ENCODE data around the gene HOXD13.

HOXD13 gene

DNA sequence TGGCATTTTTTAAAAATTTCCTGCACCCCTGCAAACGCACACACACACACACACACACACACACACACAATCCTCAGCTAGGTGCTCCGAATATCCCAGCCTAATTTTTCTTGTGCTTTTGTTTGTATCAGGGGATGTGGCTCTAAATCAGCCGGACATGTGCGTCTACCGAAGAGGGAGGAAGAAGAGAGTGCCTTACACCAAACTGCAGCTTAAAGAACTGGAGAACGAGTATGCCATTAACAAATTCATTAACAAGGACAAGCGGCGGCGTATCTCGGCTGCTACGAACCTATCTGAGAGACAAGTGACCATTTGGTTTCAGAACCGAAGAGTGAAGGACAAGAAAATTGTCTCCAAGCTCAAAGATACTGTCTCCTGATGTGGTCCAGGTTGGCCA lies 1.8 kb downstream of the HOXD13 start:
- no peak for DNase-seq (ENCODE audit: low spot score)

DNA sequence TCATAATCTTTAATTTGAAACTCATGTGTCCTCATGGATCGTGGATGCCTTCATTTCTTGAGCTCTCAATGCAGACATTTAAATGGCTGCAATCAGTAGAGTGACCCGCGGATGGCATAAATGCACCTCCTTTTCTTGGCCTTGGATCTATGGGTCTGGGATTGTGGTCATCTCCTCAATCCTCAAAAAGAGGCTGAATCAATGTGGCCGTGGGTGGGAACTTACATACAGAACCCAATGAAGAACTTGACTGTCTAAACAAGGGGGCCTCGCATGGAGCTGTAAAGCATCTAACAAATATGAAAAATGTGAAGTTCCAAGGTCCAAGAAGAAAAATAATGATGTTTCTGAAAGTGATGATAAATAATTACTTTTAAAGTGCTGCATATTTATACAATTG lies 2.9 kb downstream of the HOXD13 start:
- no peak for DNase-seq (ENCODE audit: low spot score)

DNA sequence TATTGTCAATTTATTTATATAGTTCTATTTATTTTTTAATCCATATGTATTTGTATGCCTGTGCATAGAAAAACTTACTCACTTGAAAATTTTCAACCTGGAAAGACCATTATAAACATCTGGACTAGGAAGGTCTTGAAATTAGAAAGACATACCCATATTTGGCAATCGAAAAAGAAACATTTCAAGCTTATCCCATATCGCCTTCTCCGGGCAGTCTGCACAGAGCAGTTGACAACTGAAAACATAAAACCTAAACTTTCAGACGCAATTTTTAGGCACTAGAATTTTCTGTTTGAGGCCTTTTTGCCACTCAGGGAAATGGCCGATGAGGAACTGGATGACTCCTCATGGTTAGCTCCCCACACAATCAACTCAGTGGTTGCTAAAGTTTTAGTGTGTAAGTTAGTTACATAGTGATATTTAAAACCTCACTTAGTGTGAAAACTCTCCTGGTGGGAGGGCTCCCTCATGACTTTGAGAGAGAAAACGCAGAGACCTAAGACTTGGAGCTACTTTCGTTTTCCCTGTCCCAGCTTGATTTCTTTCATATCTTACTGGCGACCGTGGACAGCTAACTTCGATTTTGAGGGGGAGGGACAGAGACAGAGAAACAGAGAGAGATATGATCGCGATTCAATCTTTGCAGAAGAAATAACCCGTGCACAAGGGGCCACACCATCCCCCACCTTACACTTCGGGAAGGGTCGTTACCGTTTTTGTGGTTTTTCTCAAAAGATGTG lies 3.9 kb downstream of the HOXD13 start:
- DNase-seq (ENCODE audit: low spot score), result no peak

DNA sequence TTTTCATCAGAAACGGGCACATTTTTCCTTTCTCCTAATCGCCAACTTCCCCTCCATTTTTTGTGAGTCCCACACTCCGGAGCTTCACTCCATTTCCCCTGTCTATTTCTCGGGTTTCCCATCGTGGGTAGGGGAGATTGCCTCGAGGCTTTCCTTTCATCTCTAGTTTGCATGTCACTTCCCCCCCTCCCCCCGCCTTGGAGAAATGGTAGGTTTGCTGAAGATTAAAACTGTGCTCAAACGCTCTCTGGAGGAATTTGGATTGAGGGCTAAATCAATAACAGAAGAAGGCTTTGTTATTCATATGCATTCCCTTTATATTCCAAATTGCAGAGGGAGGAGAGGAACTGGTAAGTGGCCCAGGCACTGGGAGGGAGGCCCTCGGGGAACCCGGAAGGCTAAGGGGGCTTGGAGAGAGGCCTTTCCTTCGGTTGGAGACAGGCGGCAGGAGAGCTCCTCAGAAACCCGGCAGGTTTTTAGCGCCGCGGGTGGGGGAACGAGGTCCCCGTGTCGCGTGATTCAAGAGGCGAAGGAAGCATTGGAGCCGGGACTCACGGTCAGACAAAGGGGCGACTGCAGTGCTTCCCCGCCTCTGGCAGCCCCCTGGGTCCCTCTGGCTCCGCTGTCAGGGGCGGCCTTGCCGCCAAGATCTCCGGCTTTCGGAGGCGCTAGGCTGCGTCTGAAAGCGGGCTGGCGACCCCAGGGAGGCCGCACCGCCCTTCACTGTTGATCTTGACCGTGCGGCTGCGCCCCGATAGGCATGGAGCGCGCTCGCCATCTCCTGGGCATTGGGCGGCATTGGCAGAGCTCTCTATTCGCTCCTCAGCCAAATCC lies 4.7 kb downstream of the HOXD13 start:
- DNase-seq (ENCODE audit: low spot score), result no peak

DNA sequence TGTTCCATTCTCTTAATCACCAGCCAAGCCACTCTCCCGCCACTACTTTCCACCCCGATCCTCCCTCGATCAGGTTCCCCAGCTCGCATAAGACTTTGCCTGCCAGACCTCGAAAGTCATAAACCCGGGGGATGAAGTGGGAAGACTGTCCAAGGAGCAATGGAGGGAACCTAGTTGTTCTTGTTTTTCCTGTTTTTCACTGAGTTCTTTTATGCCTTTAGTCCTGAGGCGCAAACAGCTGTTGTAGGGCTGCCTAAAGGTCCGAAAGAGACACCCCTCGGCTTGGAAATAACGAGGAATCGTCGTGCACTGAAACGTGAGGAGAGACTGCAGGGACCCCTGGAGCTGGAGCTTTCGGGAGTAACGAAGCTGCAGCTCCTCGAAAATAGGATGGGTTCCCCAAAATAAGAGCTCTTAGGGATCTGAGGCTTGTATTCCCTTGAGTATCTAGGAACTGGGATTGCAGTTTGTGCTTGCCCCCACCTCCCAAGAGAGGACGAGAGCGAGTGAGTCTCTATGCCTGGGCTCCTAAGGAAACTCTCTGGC lies 5.4 kb downstream of the HOXD13 start:
- DNase-seq (ENCODE audit: low spot score), result no peak

DNA sequence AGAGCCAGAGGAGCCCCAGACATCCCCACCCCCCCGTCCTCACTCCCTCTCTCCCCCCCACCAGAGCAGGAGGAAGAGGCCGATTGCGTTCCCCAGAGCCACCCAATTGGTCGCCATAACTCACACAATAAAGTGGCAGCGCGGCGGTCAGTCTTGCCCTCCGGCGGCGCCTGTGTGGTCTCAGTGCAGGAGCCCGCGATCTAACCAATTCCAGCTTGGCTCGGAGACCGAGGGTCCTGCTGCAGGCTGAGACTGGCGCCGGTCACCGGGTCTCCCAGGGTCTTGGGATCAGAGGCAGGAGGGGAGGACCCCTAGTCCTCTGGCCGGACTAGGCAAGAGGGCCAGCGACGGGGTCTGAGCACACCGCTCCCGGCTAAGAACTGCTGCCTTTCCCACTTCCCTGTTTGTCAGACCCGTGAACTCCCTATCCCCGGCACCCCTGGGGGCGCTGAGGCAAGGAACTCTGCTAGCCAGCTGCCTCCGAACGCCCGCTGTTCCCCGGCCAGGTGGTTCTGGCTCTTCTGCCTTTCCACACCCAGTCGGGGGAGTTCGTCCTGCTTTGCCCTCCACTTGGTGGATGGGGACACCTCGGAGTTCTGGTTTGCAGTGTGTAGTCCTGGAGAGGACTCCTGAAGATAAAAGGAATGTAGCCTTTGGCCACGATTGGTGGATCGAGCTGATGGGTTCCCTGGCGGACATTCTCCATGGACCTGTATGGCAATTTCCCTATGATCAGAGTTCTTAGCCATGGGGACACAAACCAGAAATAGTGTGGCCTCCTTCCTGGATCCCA lies 6.0 kb downstream of the HOXD13 start:
- no peak for DNase-seq (ENCODE audit: low spot score)

DNA sequence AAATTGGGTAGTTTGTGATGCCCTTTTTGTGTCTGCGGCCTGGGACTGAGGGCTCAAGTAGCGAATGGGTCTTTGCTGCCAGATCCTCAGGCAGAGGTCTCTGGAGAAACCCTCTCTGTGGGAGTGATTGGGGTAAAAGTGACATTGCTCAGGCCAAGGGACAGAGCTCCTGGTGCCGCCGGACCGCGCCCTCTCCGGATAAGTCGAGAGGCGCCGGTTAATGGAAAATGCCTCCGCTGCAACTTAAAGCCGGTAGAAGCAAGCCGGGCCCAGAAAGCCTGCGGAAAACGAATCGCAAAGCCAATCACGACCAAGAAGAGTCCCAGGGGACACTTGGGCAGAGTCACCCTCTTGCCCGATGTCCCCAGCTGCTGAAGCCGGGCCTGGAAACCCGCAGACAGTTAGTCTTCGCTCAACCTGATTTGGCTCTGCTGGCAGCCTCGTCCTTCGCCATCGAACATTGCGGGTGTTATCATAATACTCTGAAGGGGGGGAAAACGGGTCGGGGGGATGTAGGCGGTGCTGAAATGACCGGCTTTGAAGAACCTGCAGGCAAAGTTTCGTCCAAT lies 6.7 kb downstream of the HOXD13 start:
- DNase-seq (ENCODE audit: low spot score), result no peak

DNA sequence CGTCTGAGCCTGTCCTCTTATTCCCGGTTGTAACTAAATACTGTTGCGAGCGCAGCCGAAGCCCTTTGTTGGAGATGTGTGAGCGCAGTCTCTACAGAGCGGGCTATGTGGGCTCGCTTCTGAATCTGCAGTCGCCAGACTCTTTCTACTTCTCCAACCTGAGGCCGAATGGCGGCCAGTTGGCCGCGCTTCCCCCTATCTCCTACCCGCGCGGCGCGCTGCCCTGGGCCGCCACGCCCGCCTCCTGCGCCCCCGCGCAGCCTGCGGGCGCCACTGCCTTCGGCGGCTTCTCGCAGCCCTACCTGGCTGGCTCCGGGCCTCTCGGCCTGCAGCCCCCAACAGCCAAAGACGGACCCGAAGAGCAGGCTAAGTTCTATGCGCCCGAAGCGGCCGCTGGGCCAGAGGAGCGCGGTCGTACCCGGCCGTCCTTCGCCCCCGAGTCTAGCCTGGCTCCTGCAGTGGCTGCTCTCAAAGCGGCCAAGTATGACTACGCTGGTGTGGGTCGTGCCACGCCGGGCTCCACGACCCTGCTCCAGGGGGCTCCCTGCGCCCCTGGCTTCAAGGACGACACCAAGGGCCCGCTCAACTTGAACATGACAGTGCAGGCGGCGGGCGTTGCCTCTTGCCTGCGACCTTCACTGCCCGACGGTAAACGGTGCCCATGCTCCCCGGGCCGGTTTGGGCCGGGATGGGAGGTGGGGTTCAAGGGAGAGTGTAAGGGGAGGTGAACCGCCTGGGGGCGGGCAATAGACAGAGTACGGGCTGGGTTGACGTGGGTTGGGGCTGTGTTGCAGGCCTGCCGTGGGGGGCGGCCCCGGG lies 7.4 kb downstream of the HOXD13 start, which contains the start of gene HOXD12:
Gene HOXD12 (plus strand): TSS at position 68 of the 819 bp plus-strand sequence. CDS start 7 bp downstream, at position 75.
- DNase-seq (ENCODE audit: low spot score), result no peak

DNA sequence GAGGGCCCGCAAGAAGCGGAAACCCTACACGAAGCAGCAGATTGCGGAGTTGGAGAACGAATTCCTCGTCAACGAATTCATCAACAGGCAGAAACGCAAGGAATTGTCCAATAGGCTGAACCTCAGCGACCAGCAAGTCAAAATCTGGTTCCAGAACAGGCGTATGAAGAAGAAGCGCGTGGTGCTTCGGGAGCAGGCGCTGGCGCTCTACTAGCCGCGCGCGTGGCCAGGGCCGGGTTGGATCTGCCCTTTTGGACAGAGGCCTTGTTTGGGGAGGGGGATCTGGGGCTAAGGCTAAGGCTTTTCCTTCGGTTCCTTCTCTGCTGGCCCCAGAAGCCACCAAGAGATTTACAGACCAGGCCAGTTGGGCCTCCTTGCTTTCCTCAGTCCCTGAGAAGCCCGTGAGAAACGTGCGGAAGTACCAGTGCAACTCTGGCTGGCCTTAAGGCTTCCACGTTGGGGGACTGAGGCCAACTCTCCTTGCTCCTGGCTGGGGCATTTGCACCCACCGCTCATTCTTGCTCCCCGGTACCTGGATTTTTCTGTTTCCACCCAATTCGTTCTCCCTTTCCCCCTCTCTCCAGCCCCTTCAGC lies 8.1 kb downstream of the HOXD13 start:
- DNase-seq (ENCODE audit: low spot score), result no peak

DNA sequence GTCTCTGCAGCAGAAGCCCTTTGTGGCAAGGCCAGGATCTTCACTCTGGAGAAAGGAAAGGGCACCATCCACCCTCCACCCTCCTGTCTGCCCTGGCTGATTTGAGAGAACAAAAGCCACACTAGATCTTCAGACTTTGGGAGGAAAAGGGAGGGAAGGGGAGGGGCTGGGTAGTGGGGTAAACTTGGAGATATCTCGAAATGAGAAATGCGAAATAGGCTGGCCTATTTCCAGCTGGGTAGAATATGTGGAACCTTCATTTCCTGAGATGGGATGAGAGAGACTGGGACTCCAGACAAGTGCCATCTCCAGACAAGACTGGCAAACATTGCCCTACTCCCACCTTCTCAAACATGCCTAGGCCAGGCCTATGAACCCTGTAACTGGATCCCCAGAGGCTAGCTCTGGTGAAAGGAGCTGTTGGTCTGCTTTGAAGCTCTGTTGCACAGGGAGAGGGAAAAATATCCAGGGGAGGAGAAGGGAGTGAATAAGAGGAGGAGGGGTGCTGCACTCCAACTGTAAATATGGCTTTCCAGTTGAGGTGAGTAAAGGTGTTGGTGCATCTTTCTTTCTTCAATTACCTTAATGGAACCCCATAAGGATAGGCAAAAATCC lies 8.8 kb downstream of the HOXD13 start:
- no peak for DNase-seq (ENCODE audit: low spot score)

DNA sequence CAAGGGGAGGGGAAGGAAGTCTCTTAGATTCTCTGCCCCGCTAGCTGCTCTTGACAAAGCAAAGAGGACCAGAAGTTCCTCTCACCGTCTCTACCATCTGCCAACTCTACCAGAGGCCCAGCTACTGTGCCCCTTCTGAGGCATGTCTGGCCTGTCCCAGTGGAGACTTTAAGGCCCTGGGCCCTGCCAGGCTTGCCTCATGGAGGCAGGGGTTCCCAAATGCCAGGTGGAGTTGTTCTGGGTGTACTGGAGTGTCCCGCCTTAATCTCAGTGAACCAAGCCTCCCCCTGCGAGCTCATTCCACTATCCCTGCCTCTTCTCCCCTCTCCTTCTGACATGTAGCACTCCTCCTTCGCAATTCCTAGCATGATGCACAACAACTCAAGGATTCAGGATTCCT lies 9.3 kb downstream of the HOXD13 start:
- DNase-seq (ENCODE audit: low spot score), result no peak

DNA sequence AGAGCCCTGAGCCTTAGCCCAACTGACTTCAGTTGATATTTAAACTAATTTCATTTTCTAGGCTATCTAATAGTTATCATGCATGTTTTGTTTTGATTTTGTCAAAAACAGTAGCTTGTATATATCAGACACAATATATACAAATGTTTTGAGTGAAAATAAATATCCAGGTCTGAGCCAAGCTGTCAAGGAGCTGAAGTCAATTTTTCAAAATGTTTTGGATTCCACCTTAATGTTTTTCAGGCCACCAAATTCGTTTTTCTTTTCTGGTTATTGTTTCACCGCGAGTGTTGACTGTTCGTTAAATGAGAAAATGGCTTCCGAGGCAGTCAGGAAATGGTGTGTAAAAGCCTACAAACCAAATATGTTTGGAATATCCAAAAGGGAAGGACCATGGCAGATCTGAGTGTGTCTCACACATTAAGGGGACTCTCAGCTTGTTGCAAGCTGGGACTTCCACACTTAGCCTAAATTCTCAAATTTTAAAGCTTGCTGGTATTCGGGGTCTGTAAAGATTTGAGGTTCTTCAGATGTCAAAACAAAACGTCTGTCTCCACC lies 9.9 kb downstream of the HOXD13 start:
- DNase-seq (ENCODE audit: low spot score), result no peak

DNA sequence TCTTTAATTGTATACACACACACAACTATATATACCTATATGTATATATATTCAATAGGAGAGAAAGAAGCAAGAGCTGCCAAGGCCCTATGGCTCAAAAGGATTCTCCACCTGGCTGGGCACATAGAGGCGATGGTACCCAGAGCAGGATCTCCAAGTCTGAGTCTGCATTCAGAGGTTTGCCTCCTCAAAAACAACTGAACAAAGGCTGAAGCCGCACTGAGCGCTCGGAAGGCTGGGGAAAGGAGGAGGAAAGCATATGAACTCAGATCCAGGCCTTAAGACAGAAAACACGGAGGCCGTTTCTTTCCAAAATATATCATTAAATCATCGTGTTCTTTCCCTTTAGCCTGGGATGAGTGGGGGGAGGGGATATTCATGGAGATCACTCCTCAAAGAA lies 10.7 kb downstream of the HOXD13 start:
- no peak for DNase-seq (ENCODE audit: low spot score)

DNA sequence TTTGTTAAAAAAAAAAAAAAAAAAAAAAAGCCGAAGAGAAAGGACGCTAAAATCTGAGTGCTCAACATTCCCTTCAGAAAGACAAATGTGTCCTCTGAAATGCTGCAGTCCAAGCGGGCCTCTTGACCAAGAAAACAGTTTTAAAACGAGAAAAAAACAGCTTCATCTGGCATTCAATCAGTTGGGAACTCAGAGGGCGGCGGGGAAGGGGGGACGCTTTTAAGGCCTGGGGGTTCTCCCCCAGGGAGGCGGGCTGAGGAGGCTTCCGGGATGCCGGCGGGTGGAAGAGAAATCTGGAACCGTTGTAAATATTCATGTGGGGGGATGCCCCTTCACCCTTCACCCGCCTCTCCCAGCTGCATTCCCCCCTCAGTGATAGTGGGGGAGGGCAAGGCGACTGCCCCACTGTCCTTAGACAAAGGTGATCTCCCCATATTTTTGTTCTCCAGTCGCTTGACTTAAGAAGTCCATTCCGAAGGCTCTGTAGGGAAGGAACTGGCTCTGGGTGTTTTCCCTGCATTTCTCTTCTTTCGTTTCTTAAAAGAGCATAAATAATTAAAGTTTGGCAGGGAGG lies 11.3 kb downstream of the HOXD13 start:
- no peak for DNase-seq (ENCODE audit: low spot score)

DNA sequence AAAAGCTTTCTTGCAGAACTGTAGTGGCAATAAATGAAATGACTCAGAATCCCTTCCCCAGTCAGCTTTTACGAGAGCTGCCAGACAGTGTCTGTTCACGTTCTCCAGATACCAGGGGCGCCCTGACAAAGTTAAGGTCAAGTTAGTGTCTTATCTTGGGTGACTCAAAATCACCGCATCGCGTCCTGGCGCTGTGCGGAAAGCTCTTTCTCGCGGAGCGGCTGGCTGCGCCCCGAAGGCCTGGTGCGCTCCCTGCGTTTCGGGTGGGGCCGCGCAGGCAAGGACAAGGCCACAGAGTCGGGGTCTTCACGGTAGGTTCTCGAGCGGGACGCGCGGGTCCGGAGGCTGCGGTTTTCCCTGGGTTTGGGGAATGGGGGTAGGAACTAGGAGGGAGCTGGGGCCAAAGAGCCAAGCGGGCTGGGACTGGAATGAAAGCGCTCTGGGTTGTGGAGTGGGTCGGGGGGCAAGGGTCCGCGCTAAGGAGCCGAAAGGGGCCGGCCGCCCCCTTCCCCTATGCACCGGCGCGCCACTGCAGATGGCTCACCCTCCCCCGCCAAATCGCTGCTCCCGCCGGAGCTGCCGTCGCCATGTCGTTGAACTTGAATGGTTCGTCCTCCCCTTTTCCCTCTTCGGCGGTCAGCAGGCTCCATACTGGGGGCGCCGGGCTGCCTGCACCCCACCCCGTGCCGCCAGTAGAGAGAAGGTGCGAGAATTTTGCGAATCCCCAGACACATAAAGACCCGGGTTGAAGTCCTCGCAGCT lies 12.0 kb downstream of the HOXD13 start:
- no peak for DNase-seq (ENCODE audit: low spot score)

DNA sequence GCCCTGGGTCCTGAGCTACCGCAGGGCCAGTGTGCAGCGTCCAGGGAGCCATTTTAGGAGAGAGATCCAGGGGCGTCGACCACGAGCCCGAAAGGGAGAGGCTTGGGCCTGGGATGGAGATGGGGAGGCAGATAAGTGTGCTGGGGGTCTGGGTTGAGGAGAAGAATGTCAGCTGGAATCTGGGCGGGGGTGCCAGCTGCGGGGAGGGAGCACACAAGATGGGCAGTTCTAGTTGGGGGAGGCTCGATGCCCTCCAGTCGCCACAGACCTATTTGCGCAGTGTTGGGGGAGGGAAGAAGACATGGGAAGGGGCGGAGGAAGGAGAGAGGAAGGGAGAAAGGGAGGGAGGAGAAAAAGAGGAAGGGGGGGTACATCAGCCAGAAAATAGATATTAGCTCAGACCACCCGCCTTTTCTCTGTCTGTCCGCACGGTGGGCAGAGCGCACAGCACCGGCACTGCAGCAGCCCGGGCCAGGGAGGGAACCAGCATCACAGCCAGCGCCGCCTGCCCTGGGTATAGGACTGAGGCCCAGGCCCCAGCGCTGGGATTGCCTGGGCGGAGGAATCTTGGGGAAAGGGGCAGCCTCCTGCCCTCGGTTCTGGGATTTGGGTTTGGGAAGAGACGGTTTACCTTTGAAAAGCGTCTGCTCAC lies 12.7 kb downstream of the HOXD13 start:
- DNase-seq (ENCODE audit: low spot score), result no peak

DNA sequence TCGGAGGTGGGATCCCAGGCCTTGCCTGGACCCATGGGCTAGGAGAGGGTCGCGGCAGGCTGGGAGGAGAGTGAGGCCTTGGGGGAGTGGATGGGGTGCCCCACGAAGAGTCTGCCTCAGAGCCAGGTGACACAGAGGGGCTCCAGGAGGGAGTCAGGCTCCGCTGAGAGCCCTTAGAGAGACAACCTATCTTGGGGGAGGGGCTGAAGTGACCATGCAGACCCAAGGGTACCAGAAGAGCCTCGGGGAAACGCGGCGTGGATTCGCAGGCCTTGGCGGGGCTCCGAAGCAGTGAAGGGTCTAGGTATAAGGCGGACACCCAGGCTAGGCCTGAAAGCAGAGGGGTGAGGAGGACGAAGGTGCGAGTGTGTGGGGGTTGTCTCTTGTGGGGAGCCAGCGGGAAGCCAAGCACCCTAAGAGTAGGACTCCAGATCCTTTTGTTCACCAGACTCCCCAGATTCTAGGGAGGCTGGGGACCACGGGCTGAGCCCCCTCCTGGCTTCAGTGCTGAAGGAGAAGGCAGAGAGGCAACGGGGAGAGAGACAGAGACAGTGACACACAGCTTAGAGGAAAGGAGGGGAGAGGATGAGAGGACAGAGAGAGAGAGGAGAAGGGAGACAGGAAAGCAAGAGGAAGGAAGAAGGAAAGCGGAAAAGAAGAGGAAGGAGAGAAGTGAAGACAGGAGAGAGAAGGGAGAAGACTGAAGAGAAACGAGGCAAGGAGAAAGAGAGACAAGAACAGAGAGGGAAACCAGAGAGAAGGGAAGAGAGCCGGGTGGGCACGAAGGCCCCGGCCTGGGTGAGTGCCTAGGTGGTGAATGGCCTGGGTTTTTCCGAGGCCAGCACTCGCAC lies 13.4 kb downstream of the HOXD13 start:
- no peak for DNase-seq (ENCODE audit: low spot score)

Measured in pons (tissue), 1 donor.